Rectal smooth muscle tissue (tissue), 1 donor: ENCODE data around the gene COL4A4.
"Not testable (repeated sequence)": the region's sequence is repeated elsewhere in the genome, so short reads cannot be mapped to it uniquely, and the experiment has no call there.

ENCODE experiments used
- H3K27ac ChIP-seq: one replicate; pipeline ENCODE4 v1.7.0; 2013; ENCODE audit warnings: low read depth, low read length, inconsistent platforms
- H3K27me3 ChIP-seq: one replicate; pipeline ENCODE4 v1.7.0; 2013; ENCODE audit warnings: low read length; ENCODE audit not compliant: control insufficient read depth, insufficient read depth
- H3K36me3 ChIP-seq: one replicate; pipeline ENCODE4 v1.7.0; 2013; ENCODE audit warnings: low read length; ENCODE audit not compliant: control insufficient read depth, insufficient read depth
- H3K4me1 ChIP-seq: one replicate; pipeline ENCODE4 v1.7.0; 2013; ENCODE audit warnings: low read length; ENCODE audit not compliant: control insufficient read depth, insufficient read depth
- H3K4me3 ChIP-seq: one replicate; pipeline ENCODE4 v1.7.0; 2013; ENCODE audit warnings: low read length
- H3K9ac ChIP-seq: one replicate; pipeline ENCODE4 v1.7.0; 2013; ENCODE audit warnings: low read length

COL4A4 gene

DNA sequence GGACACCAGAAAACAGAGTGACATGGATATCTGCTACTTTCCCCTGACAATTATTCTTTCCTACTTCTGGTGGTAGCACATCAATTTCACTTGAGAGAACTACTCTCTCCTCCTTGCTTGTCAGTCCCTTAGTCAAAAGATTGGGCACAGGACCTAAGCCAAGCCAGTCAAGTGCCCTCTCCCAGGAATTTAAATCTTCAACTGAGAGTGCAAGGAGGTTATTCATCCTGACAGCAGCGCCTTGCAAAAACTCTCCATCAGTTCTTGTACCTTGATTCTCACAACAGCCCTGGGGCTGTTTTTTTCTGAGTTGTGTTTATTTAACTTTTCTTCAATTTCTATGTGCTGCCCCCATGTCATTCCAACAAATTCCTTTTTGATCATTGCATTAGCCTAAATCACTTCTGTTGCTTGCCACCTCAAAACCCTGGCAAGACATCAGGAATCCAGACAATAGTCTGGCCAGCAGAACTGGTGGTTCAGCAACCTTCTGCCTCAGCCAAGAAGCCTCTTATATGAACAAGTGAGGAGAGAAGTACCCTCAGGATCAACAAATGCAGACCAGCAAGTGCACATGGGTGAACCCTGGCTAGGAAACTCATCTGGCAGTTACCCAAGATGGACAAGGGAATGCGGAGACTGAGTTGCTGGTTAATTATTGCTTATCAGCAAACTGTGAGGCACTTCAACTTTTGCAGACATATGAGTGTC, 19.8 kb upstream of the COL4A4 start:
- Histone ChIP-seq H3K4me1 (no peaks in the 10 kb centered on the region), H3K4me3 (no peak overlapping the region), H3K9ac (no peak overlapping the region), H3K36me3 (no peaks in the 10 kb centered on the region), H3K27ac (no peak overlapping the region), H3K27me3 (no peaks in the 10 kb centered on the region)

DNA sequence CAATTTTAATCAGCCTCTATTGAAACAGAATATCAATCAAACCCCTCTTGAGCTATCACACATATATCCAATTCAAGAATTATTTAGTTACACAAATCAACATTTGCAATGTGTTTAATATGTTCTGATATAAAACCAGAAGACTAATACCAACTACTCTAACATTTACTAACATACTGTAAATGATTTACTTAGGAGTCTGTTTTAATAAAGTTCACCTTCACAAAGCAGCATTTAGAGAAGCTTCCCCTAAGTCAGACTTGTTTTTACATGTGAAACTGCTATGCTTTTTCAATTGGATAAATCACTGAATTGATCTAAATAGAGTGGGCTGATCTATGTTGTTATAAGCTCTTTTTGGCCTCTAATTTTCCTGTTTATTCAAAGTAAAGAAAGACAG, 18.8 kb upstream of the COL4A4 start:
- no peak overlapping the region for H3K27ac ChIP-seq

DNA sequence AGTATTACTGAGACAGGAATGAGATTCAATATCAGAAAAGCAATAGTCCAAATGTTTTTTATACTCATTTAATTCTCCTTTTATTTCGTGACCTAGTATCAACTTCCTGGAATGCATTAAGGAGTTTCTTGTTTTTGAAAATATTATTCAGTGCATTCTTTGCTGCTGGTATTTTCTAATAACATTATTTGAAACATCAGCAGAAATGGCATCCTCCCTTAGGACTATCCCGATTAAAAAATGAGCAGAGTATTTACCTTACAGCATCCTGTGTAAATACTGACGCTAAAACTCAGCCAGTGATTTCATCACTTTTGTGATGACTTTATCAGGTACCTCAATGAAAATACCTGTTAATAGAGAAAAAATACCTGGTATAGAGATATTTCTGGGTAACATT, 16.8 kb upstream of the COL4A4 start:
- H3K27ac ChIP-seq: no peak overlapping the region
- H3K36me3 ChIP-seq: no peaks in the 10 kb centered on the region
- H3K4me3 ChIP-seq: no peak overlapping the region
- H3K27me3 ChIP-seq: no peaks in the 10 kb centered on the region
- H3K4me1 ChIP-seq: no peaks in the 10 kb centered on the region
- H3K9ac ChIP-seq: no peak overlapping the region

More for the DNA sequence above, 18.8 kb upstream of the COL4A4 start:
- Histone ChIP-seq H3K4me1 (no peaks in the 10 kb centered on the region), H3K27me3 (no peaks in the 10 kb centered on the region), H3K36me3 (no peaks in the 10 kb centered on the region), H3K4me3 (no peak overlapping the region), H3K9ac (no peak overlapping the region)

DNA sequence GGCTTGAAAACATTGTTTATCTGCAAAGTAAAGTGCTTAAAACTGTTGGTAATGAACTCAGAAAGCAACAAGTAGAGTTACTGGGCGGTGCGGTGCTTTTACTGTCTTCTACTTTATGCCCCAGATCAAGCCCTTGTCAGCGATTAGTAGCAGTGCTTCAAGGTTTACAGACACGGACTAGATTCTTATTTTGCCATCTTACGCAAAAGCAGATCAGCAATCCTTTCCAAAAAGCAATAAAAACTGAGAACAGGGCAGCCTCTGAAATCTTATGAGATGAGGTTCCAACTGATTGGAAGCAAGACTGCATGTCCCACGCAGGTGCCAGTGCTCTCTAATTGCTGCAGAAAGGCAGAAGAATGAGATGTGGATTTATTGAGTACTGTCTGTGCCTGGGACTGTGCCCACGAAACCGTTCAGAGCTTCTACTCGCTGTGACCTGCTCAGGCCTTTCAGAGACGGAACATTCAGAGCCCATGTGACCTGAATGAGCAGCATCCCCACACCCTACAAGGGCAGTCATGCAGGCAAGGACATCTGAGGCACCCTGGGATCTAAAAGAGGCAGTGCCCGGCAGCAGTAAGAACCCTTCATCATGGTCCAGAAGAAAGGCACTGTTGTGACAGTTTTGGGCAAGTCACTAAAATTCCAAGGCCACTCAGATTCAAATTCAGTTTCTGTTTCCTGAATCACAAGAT, 16.1 kb upstream of the COL4A4 start:
- Histone ChIP-seq H3K4me3 (no peak overlapping the region), H3K27ac (no peak overlapping the region), H3K9ac (no peak overlapping the region), H3K36me3 (no peaks in the 10 kb centered on the region), H3K27me3 (no peaks in the 10 kb centered on the region), H3K4me1 (no peaks in the 10 kb centered on the region)

DNA sequence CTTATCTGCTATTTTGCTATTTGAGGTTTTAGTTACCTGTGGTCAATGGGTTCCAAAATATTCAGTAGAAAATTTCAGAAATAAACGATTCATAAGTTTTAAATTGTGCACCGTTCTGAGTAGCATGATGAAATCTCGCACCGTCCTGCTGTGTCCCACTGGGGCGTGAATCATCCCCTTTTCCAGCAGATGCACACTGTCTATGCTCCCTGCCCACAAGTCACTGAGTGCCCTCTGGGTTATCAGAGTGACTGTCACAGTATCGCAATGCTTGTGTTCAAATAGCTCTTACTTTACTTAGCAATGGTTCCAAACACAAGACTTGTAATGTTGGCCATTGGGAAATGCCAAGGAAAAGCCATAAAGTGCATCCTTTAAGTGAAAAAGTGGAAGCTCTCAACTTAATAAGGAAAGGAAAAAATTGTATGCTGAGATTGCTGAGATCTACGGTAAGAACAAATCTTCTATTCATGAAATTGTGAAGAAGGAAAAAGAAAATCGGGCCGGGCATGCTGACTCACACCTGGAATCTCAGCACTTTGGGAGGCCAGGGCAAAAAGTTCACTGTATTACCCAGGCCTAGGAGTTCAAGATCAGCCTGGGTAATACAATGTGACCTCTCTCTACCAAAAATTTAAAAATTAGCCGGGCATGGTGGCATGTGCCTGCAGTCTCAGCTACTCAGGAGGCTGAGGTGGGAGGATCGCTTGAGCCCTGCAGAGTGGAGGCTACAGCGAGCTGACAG, 13.8 kb upstream of the COL4A4 start:
- Histone ChIP-seq H3K36me3 (no peaks in the 10 kb centered on the region), H3K4me3 (no peak overlapping the region), H3K9ac (no peak overlapping the region), H3K27me3 (no peaks in the 10 kb centered on the region), H3K27ac (no peak overlapping the region), H3K4me1 (no peaks in the 10 kb centered on the region)

DNA sequence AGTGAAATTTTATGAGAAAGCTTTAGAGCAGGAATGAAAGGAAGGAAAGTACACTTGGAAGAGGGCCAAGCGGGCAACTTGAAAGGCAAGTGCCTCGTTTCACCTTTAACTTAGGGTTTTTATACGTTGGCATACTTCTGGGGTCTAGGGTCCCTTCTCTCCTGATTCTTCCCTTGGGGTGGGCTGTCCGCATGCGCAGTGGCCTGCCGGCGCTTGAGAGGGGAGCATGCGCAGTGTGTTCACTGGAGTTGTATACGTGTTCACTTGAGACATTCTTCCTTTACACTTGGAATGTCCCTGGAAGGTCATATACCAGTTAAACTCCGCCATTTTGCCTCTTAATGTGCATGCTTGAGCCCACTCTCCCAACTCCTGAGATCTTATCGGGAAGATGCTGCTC, 7.8 kb upstream of the COL4A4 start:
- not testable (repeated sequence) for H3K4me1 ChIP-seq, H3K27me3 ChIP-seq, H3K4me3 ChIP-seq, H3K36me3 ChIP-seq, H3K27ac ChIP-seq, H3K9ac ChIP-seq

DNA sequence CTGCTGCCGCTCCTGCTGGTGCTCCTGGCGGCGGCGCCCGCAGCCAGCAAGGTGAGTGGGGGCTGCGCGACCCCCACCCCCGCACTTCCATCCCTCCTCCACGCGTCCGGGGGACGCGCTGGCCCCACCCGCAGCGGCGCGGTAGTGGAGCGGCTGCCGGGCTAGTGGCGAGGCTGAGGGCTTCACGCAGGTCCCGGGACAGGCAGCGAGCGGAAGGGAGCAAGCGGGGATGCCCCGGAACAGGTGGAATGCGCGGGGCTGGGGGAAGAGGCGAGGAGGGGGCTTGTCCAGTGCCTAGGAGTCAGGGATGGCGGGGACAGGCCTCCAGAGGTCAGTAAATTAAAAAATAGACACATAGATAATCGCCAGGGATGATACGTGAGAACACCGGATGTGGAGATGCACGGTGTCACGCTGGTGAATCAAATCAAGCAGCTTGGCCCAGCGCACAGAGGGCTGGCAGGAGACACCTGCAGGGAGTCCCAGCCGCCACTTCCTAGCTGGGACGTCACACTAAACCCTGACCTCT, 822 bp upstream of the COL4A4 start:
- H3K36me3 ChIP-seq: no peaks in the 10 kb centered on the region
- no peaks in the 10 kb centered on the region for H3K4me1 ChIP-seq
- H3K9ac ChIP-seq: no peak overlapping the region
- H3K4me3 ChIP-seq: peak overlapping the region; percentile 51
- H3K27ac ChIP-seq: no peak overlapping the region
- peaks cover 3% of the 10 kb centered on the region for H3K27me3 ChIP-seq

DNA sequence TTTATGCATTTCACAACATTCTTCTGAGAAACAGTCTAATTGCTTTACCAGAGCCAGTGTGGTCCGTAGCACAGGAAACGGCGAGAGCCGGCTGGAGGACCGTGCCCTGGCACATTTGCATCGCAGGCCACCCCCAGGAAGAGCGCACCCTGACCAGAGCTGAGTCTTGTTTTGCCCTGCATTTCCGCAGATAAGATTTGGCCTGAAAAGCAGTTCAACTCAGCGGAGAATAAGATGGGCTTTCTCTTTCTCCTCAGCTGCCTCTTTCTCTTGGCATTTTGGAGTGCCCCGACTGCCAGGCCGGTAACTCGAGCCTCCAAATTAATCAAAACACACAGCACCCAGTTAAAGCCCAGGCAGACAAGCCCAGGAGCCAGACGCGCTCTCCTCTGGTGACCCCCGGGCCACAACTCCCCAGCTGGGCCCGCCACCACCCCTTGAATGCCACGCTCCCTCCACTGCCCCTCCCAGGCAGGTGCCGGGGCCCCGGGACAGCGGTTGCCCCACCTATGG, 464 bp downstream of the COL4A4 start:
- Histone ChIP-seq H3K9ac (no peak overlapping the region), H3K27me3 (peaks cover 3% of the 10 kb centered on the region), H3K27ac (no peak overlapping the region), H3K4me3 (peak overlapping the region; percentile 53), H3K4me1 (no peaks in the 10 kb centered on the region), H3K36me3 (no peaks in the 10 kb centered on the region)

DNA sequence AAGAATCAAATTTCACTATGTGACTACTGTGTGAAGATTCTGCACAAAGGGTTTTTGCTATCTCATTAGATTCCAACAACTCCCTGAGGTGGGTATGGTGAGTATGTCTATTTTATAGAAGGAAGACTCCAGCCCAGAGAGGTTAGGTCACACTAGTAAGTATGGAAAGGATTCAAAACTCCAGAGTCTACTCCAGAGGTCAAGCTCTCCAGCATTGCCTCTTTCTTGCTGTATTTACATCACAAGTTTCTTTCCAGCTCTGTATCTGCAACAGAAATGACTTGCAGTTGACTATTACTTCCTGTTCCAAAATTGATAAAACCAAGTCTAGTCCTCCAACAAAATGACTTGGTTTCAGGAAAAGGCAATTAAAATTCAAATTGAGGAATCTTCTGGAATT, 2.1 kb downstream of the COL4A4 start:
- no peak overlapping the region for H3K9ac ChIP-seq
- no peaks in the 10 kb centered on the region for H3K36me3 ChIP-seq
- H3K27ac ChIP-seq: no peak overlapping the region
- H3K4me3 ChIP-seq: no peak overlapping the region
- peaks cover 3% of the 10 kb centered on the region for H3K27me3 ChIP-seq
- H3K4me1 ChIP-seq: no peaks in the 10 kb centered on the region

DNA sequence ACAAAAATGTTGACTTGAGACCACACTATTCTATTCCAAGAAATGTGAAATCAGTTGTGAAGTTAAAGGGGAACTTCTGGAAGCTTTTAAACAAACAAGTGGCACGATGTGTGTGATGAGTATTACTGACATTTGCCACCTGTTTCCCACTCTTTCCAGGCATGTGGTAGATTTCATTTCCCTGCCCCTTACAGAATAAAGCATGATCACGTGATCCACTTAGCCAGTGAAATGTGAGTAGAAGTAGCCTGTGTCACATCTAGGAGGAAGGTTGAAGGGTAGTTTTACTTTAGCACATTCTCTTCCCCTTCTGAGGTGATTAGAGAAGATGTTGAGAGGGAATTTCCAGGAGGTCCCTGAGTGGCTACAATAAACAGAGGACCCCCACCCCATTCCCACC, 3.8 kb downstream of the COL4A4 start:
- Histone ChIP-seq H3K9ac (no peak overlapping the region), H3K4me3 (no peak overlapping the region), H3K36me3 (no peaks in the 10 kb centered on the region), H3K27ac (no peak overlapping the region), H3K4me1 (no peaks in the 10 kb centered on the region), H3K27me3 (peaks cover 3% of the 10 kb centered on the region)

DNA sequence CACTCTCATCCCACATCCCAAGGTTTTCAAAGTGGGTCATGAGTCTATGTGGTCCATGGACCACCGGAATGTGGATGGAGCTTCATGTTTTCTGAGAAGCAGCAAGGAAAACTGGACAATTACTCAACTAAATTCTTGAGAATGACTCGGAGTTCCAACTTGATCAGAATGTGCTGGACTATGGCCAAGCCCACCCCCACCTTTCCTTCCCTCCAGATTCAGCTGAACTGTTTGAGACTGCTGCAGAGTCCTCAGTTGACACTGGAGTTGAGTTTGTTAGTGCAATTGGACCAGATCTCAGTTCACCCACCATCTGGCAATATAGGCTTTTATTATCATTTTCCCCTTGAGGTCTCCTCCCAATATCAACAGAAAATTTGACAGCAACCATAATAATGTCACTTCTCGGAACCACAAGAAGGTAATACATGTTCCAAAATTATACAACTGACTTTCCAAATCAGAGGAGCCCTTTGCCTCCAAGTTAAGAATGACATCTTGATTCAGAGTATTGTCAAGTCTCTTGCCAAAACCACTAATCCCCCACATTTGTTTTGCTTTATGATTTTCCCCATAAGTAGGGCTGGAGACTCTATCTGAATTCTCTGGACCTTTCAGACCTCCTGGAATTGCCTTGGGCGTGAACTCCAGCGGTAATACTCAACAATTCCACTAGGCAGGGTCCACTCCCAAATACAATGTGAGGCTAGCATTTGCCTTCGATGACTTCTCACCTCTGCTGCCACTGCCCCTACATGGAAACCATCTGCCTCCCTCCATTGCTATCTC, 8.8 kb downstream of the COL4A4 start:
- H3K9ac ChIP-seq: no peak overlapping the region
- no peak overlapping the region for H3K4me3 ChIP-seq
- no peaks in the 10 kb centered on the region for H3K4me1 ChIP-seq
- no peaks in the 10 kb centered on the region for H3K36me3 ChIP-seq
- H3K27ac ChIP-seq: no peak overlapping the region
- H3K27me3 ChIP-seq: no peaks in the 10 kb centered on the region
